A673 (cell line): Measurements from ENCODE around the gene PKP1. TPM values are rescaled to one million over a fixed set of nuclear protein-coding genes. Genes with fewer than 3 reads are reported as not detected.
A peak's percentile ranks its signal among the peaks of the same experiment; 100 is the strongest.

ENCODE experiments used
- BruUV-seq: library from RNA; stranded (reverse); fragments of 400-500 nt; replicated peaks from 2 replicates; lab custom pipeline; 2021; lab: Mats Ljungman, UMichigan
- CTCF ChIA-PET: fragments of 300-600 bp; sonication (Branson Sonifier 250); formaldehyde crosslinking; loops from one replicate; lab custom pipeline; 2022; ENCODE audit warnings: antibody characterized with exemption; lab: Charles Lee
- POLR2A ChIA-PET: fragments of 300-600 bp; sonication (Branson Sonifier 250); formaldehyde crosslinking; loops from one replicate; lab custom pipeline; 2022; ENCODE audit warnings: antibody characterized with exemption; ENCODE audit not compliant: low non-redundant PET; lab: Charles Lee
- DNase-seq: peaks from one replicate; pipeline ENCODE4 v3.0.0-alpha.2; 2015; ENCODE audit warnings: low spot score
- H3K27ac ChIP-seq: fragments of 200-600 bp; sonication (generic); 2 replicates; pipeline ENCODE4 v1.5.1; 2016; ENCODE audit warnings: mixed run types, low read depth, mild to moderate bottlenecking, mixed read lengths, antibody characterized with exemption, low read length; ENCODE audit not compliant: poor library complexity, severe bottlenecking
- H3K27me3 ChIP-seq: fragments of 200-600 bp; sonication (generic); replicated peaks from 2 replicates; pipeline ENCODE4 v1.6.1; 2017; ENCODE audit warnings: mixed run types, low read depth, mild to moderate bottlenecking, mixed read lengths, antibody characterized with exemption, low read length; ENCODE audit not compliant: insufficient read depth, poor library complexity
- H3K36me3 ChIP-seq: fragments of 200-600 bp; sonication (generic); 2 replicates; pipeline ENCODE4 v1.6.1; 2016; ENCODE audit warnings: mixed run types, mild to moderate bottlenecking, mixed read lengths, antibody characterized with exemption, low read length; ENCODE audit not compliant: insufficient read depth, poor library complexity, severe bottlenecking
- H3K4me1 ChIP-seq: fragments of 200-600 bp; sonication (generic); 2 replicates; pipeline ENCODE4 v1.6.1; 2017; ENCODE audit warnings: mixed run types, mild to moderate bottlenecking, mixed read lengths, antibody characterized with exemption, low read length; ENCODE audit not compliant: insufficient read depth, poor library complexity, severe bottlenecking
- H3K4me3 ChIP-seq: fragments of 200-600 bp; sonication (generic); 2 replicates; pipeline ENCODE4 v1.5.1; 2016; ENCODE audit warnings: low read depth, mixed run types, mild to moderate bottlenecking, mixed read lengths, low read length; ENCODE audit not compliant: poor library complexity, severe bottlenecking
- H3K9me3 ChIP-seq: fragments of 200-600 bp; sonication (generic); 2 replicates; pipeline ENCODE4 v1.6.1; 2016; ENCODE audit warnings: mixed run types, low read depth, mild to moderate bottlenecking, mixed read lengths, antibody characterized with exemption, low read length; ENCODE audit not compliant: poor library complexity, severe bottlenecking
- EZH2 ChIP-seq: fragments of 200-600 bp; sonication (generic); IDR thresholded peaks from 2 replicates; pipeline ENCODE4 v1.6.1; 2017; ENCODE audit warnings: borderline replicate concordance, low read depth, mild to moderate bottlenecking, mixed read lengths, antibody characterized with exemption, low read length; ENCODE audit not compliant: poor library complexity, severe bottlenecking
- intact Hi-C: fragments of 100-400 bp; cut with micrococcal nuclease; formaldehyde crosslinking; loops from one replicate; pipeline ENCODE4 v1.10.0; 2022; ENCODE audit not compliant: unreplicated experiment
- total RNA-seq: library from RNA; stranded (reverse); gene quantifications from 2 replicates; pipeline ENCODE4 v1.2.3, GENCODE V29; 2021
- TF ChIP-seq, protein P1 (sequence below): fragments of 300-800, 200-600 bp; sonication (generic); conservative IDR thresholded peaks from 2 replicates; pipeline ENCODE4 v1.5.1; 2017; ENCODE audit warnings: low read depth, mild to moderate bottlenecking, antibody characterized with exemption, low read length, moderate library complexity, mixed read lengths

The PKP1 gene
- total RNA-seq, 1 experiment from 2014 or later = 535 TPM

DNA sequence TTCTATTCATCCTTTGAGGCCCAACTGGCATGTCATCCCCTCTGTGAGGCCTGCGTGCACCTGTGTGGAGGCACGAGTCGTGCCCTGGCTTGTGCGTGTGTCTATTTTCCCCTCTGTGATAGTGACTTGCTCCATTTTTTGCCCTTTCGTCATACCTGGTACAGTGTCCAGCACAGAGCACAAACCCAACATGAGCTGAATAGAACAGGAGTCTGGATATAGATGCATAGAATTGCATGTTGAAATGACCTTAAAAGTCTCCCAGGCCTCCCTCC lies 61.7 kb downstream of the PKP1 start:
- no peaks in the 10 kb centered on the region for H3K27me3 ChIP-seq
- peaks cover 5% of the 10 kb centered on the region for H3K9me3 ChIP-seq
- TF ChIP-seq, protein P1, sequence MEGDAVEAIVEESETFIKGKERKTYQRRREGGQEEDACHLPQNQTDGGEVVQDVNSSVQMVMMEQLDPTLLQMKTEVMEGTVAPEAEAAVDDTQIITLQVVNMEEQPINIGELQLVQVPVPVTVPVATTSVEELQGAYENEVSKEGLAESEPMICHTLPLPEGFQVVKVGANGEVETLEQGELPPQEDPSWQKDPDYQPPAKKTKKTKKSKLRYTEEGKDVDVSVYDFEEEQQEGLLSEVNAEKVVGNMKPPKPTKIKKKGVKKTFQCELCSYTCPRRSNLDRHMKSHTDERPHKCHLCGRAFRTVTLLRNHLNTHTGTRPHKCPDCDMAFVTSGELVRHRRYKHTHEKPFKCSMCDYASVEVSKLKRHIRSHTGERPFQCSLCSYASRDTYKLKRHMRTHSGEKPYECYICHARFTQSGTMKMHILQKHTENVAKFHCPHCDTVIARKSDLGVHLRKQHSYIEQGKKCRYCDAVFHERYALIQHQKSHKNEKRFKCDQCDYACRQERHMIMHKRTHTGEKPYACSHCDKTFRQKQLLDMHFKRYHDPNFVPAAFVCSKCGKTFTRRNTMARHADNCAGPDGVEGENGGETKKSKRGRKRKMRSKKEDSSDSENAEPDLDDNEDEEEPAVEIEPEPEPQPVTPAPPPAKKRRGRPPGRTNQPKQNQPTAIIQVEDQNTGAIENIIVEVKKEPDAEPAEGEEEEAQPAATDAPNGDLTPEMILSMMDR = no peak
- TF ChIP-seq EZH2 = no peak
- H3K4me3 ChIP-seq = no peak overlapping the region
- POLR2A ChIA-PET = no interaction called here
- H3K27ac ChIP-seq = no peak overlapping the region
- no peaks in the 10 kb centered on the region for H3K36me3 ChIP-seq
- CTCF ChIA-PET = interaction anchor here (0.7 to 3.7 kb wide), 2 partner anchors 16 to 835 kb away, joined by 3 to 16 read pairs; no protein-coding TSS in a partner anchor
- no peak for DNase-seq
- intact Hi-C loops = loop anchor here (5.0 kb wide), 2 partner anchors 78 to 93 kb away; no protein-coding TSS in a partner anchor
- no TSS peak for BruUV-seq
- H3K4me1 ChIP-seq = peaks cover 30% of the 10 kb centered on the region

DNA sequence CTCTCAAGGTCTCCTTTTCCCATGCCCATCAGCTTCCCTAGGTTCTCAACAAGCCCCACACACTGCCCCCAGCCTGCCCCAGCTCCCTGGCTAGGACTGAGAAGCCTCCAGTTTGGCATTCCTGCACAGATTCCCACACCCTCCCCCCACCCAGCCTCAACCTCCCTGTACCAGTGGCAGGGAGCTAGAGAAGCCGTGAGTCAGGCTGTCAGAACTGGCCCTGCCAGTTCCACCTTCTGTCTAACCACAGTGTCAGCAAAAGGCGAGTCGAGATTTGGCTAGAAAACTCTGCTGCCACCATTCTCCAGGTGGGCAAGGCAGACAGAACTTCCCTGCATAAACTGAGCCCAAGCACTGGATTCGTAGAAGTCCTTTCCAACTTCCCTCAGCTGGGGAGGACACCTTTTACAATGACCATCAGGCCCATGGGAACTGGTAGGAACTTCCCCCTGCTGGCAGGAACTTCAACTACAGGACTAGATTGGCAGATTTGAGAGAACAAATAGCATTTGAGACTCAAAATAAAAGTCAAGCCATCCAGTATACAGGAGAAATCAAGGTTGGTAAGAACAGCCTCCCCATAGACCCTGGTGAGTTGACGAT lies 63.1 kb downstream of the PKP1 start:
- ChIA-PET CTCF (interaction anchor here (0.5 to 3.7 kb wide), 11 partner anchors 11 to 374 kb away, joined by 3 to 16 read pairs (median 4); no protein-coding TSS in a partner anchor), POLR2A (interaction anchor here (0.6 to 0.7 kb wide), 2 partner anchors 9 to 34 kb away, joined by 3 to 9 read pairs; no protein-coding TSS in a partner anchor)
- peaks cover under 1% of the 10 kb centered on the region for H3K9me3 ChIP-seq
- peaks cover 26% of the 10 kb centered on the region for H3K4me1 ChIP-seq
- H3K36me3 ChIP-seq = no peaks in the 10 kb centered on the region
- TF ChIP-seq, protein P1 = peak; percentile 78
- no peak for TF ChIP-seq EZH2
- no peak overlapping the region for H3K4me3 ChIP-seq
- H3K27ac ChIP-seq = peak overlapping the region; percentile 6
- intact Hi-C loops = loop anchor here (5.0 kb wide), 2 partner anchors 79 to 94 kb away; no protein-coding TSS in a partner anchor
- no peaks in the 10 kb centered on the region for H3K27me3 ChIP-seq
- peak; percentile 80 for DNase-seq
- BruUV-seq = no TSS peak

DNA sequence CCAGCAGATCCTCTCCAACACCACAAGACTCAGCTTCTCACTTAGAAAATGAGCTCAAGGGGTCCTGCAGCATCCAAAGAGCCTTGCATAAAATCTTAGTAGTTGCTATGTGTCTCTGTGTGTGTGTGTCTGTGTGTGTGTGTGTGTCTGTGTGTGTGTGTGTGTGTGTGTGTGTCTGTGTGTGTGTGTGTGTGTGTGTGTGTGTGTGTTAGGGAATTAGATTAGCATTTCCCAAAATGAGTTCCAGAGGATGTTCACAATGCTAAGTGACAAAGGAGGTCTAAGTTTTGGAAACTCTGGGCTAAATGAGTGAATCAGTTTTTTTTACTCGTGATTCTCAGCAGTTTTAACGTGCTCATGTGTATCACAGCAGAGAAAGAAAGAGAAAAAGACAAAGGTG lies 63.7 kb downstream of the PKP1 start:
- Histone ChIP-seq H3K9me3 (no peaks in the 10 kb centered on the region), H3K4me1 (peaks cover 26% of the 10 kb centered on the region), H3K27ac (peak overlapping the region; percentile 41), H3K4me3 (no peak overlapping the region), H3K27me3 (no peaks in the 10 kb centered on the region), H3K36me3 (no peaks in the 10 kb centered on the region)
- intact Hi-C loops = loop anchor here (5.0 kb wide), 2 partner anchors 80 to 95 kb away; no protein-coding TSS in a partner anchor
- CTCF ChIA-PET = interaction anchor here (0.6 to 3.7 kb wide), 9 partner anchors 14 to 374 kb away, joined by 3 to 16 read pairs (median 5); no protein-coding TSS in a partner anchor
- TF ChIP-seq, protein P1 = no peak
- no peak for TF ChIP-seq EZH2
- no peak for DNase-seq
- POLR2A ChIA-PET = interaction anchor here (0.6 to 0.7 kb wide), 2 partner anchors 9 to 16 kb away, joined by 4 to 9 read pairs; no protein-coding TSS in a partner anchor
- no TSS peak for BruUV-seq
